IMR-90 (cell line): ENCODE data around the gene NOS3. TPM values are rescaled to one million over a fixed set of nuclear protein-coding genes. Genes with fewer than 3 reads are reported as not detected.

Experiments
- ATAC-seq: fragments of 200-7000 bp; cut with Tn5 transposase; 2 replicates; pipeline ENCODE4 v1.9.1; 2020; ENCODE audit warnings: low read depth, mild to moderate bottlenecking, moderate library complexity
- BruUV-seq: library from RNA; stranded (reverse); fragments of 400-500 nt; replicated peaks from 2 replicates; lab custom pipeline; 2021; lab: Mats Ljungman, UMichigan
- CTCF ChIA-PET: fragments of 300-600 bp; formaldehyde crosslinking; extraction: SDS; loops from one replicate; lab custom pipeline; 2021; ENCODE audit warnings: antibody characterized with exemption; lab: Yijun Ruan, JAX
- POLR2A ChIA-PET: fragments of 300-600 bp; sonication (Branson Sonifier 250); formaldehyde crosslinking; loops from one replicate; lab custom pipeline; 2022; ENCODE audit warnings: antibody characterized with exemption; ENCODE audit not compliant: unreplicated experiment; lab: Charles Lee
- DNase-seq: peaks from one replicate; pipeline ENCODE4 v3.0.0; 2013
- H2AFZ ChIP-seq: replicated peaks from 2 replicates; pipeline ENCODE3; 2013; ENCODE audit warnings: low read length, mild to moderate bottlenecking; ENCODE audit not compliant: poor library complexity
- H2AK5ac ChIP-seq: 2 replicates; pipeline ENCODE4 v1.6.1; 2013; ENCODE audit warnings: low read depth, low read length, inconsistent platforms
- H2AK9ac ChIP-seq: replicated peaks from 2 replicates; pipeline ENCODE3; 2013; ENCODE audit warnings: mild to moderate bottlenecking, low read depth, low read length, moderate library complexity; ENCODE audit not compliant: poor library complexity
- H2BK120ac ChIP-seq: 2 replicates; pipeline ENCODE4 v1.6.1; 2013; ENCODE audit warnings: low read depth, low read length, inconsistent platforms
- H2BK15ac ChIP-seq: 3 replicates; pipeline ENCODE4 v1.6.1; 2013; ENCODE audit warnings: low read depth, low read length, inconsistent platforms
- H2BK20ac ChIP-seq: 2 replicates; pipeline ENCODE4 v1.6.1; 2013; ENCODE audit warnings: low read depth, mild to moderate bottlenecking, inconsistent platforms, low read length, moderate library complexity
- H2BK5ac ChIP-seq: 2 replicates; pipeline ENCODE4 v1.6.1; 2013; ENCODE audit warnings: mild to moderate bottlenecking, low read depth, low read length, inconsistent platforms; ENCODE audit not compliant: poor library complexity, severe bottlenecking
- H3K14ac ChIP-seq: replicated peaks from 2 replicates; pipeline ENCODE4 v1.6.1; 2013; ENCODE audit warnings: low read depth, low read length, inconsistent platforms
- H3K18ac ChIP-seq: 2 replicates; pipeline ENCODE4 v1.6.1; 2013; ENCODE audit warnings: low read depth, low read length, control low read depth
- H3K23ac ChIP-seq: 2 replicates; pipeline ENCODE4 v1.6.1; 2013; ENCODE audit warnings: low read depth, low read length, inconsistent platforms
- H3K27ac ChIP-seq: 2 replicates; pipeline ENCODE4 v1.5.1; 2013; ENCODE audit warnings: mild to moderate bottlenecking, control low read depth, low read length; ENCODE audit not compliant: insufficient read depth
- H3K27me3 ChIP-seq: 2 replicates; pipeline ENCODE4 v1.6.1; 2013; ENCODE audit warnings: low read length; ENCODE audit not compliant: control insufficient read depth, insufficient read depth
- H3K36me3 ChIP-seq: 2 replicates; pipeline ENCODE4 v1.6.1; 2013; ENCODE audit warnings: low read length, mixed read lengths; ENCODE audit not compliant: control insufficient read depth, insufficient read depth
- H3K4ac ChIP-seq: 2 replicates; pipeline ENCODE4 v1.6.1; 2013; ENCODE audit warnings: low read depth, low read length, inconsistent platforms
- H3K4me1 ChIP-seq: 2 replicates; pipeline ENCODE4 v1.6.1; 2013; ENCODE audit warnings: low read length, mixed read lengths; ENCODE audit not compliant: control insufficient read depth, insufficient read depth
- H3K4me2 ChIP-seq: 2 replicates; pipeline ENCODE4 v1.6.1; 2013; ENCODE audit warnings: low read depth, mild to moderate bottlenecking, control low read depth, low read length, moderate library complexity
- H3K4me3 ChIP-seq: 2 replicates; pipeline ENCODE4 v1.5.1; 2013; ENCODE audit warnings: low read depth, mild to moderate bottlenecking, control low read depth, low read length, moderate library complexity; ENCODE audit not compliant: insufficient read depth
- H3K56ac ChIP-seq: 2 replicates; pipeline ENCODE4 v1.6.1; 2013; ENCODE audit warnings: low read length, inconsistent platforms; ENCODE audit not compliant: insufficient read depth; ENCODE audit errors: extremely low read depth
- H3K79me1 ChIP-seq, 2 experiments: 2 replicates each; pipeline ENCODE4 v1.6.1; 2013; ENCODE audit warnings: low read length in 2 of 2, inconsistent platforms in 1 of 2, low read depth in 1 of 2
- H3K9ac ChIP-seq: 2 replicates; pipeline ENCODE4 v1.6.1; 2013; ENCODE audit warnings: low read depth, low read length, control low read depth
- H3K9me1 ChIP-seq: 2 replicates; pipeline ENCODE4 v1.6.1; 2013; ENCODE audit warnings: low read length, inconsistent platforms; ENCODE audit not compliant: insufficient read depth
- H3K9me3 ChIP-seq: 2 replicates; pipeline ENCODE4 v1.6.1; 2013; ENCODE audit warnings: low read length; ENCODE audit not compliant: control insufficient read depth, insufficient read depth
- H4K20me1 ChIP-seq: 2 replicates; pipeline ENCODE4 v1.6.1; 2013; ENCODE audit warnings: low read length, inconsistent platforms; ENCODE audit not compliant: insufficient read depth
- H4K5ac ChIP-seq: 2 replicates; pipeline ENCODE4 v1.6.1; 2013; ENCODE audit warnings: mild to moderate bottlenecking, low read depth, low read length, control low read depth
- H4K8ac ChIP-seq, 2 experiments: 2 replicates each; pipeline ENCODE4 v1.6.1; 2013; ENCODE audit warnings: low read depth in 2 of 2, low read length in 2 of 2, control low read depth in 1 of 2, inconsistent platforms in 1 of 2
- H4K91ac ChIP-seq: 2 replicates; pipeline ENCODE4 v1.6.1; 2013; ENCODE audit warnings: low read depth, low read length, inconsistent platforms; ENCODE audit not compliant: insufficient read depth
- SMC3 ChIP-seq: fragments of 150-350 bp; IDR thresholded peaks from 2 replicates; pipeline ENCODE4 v1.6.1; 2016; ENCODE audit warnings: low read depth, mild to moderate bottlenecking, antibody characterized with exemption, low read length, moderate library complexity
- WGBS, 2 experiments: methylation state at CpG; one replicate each; pipeline versions ENCODE4 v1.1.5 to v1.1.7; 2013; ENCODE audit warnings: missing lambda C conversion rate in 2 of 2; ENCODE audit not compliant: insufficient read length in 1 of 2; ENCODE audit errors: extremely low coverage in 2 of 2; 5-methylcytosine and 5-hydroxymethylcytosine counted together
- dilution Hi-C: fragments of 300-500 bp; cut with HindIII; formaldehyde crosslinking; loops from one replicate; pipeline ENCODE4 v1.14.3; 2018; ENCODE audit warnings: low sequenced_read_pairs; ENCODE audit not compliant: unreplicated experiment
- in situ Hi-C: fragments of 300-500 bp; cut with MboI; formaldehyde crosslinking; loops from 3 replicates; pipeline ENCODE4 v1.14.3; 2019; ENCODE audit warnings: low sequenced_read_pairs, inconsistent platforms, mixed read lengths
- intact Hi-C: fragments of 100-400 bp; cut with micrococcal nuclease; formaldehyde crosslinking; loops from 2 replicates; pipeline ENCODE4 v1.10.0; 2022
- polyA plus RNA-seq, 3 experiments: library from polyadenylated mRNA; depleted of rRNA; stranded (reverse); fragments of >200 nt; gene quantifications; 2 replicates each; pipeline ENCODE4 v1.2.3, GENCODE V29; 2012; ENCODE audit warnings: low replicate concordance in 1 of 3
- total RNA-seq: library from RNA; depleted of rRNA; stranded (reverse); fragments of >200 nt; gene quantifications from 2 replicates; pipeline ENCODE4 v1.2.3, GENCODE V29; 2012

NOS3 gene
- total and polyA plus RNA-seq, 2 of the 4 experiments (the other 2 are of a cell fraction) = 0.72 to 2.0 TPM

- H3K79me1 ChIP-seq = peaks cover 0 to 12% of the 10 kb centered on the region in 2 experiments; a peak in 1 of 4 replicates
- peak overlapping the region; percentile 36 for H2AK5ac ChIP-seq
- TF ChIP-seq SMC3 = no peak
- no peak; the same call in 1 of the 2 replicates for ATAC-seq
- 0 out of 2 replicates have a peak overlapping the region, but pooled peaks have one; percentile 10 for H2BK20ac ChIP-seq
- H3K4me3 ChIP-seq = no peak overlapping the region
- H3K9me3 ChIP-seq = no peaks in the 10 kb centered on the region
- no peak overlapping the region for H2AFZ ChIP-seq
- peak overlapping the region; percentile 67 for H2AK9ac ChIP-seq
- dilution Hi-C loops = no loop called here
- peak overlapping the region; percentile 17; the same call in 1 of the 2 replicates for H4K91ac ChIP-seq
- intact Hi-C loops = no loop called here
- H3K27ac ChIP-seq = no peak overlapping the region; the same call in 1 of the 2 replicates
- H3K18ac ChIP-seq = no peak overlapping the region
- peak overlapping the region; percentile 64 for H3K4ac ChIP-seq
- ChIA-PET CTCF (interaction anchor here (0.8 to 1.3 kb wide), 3 partner anchors 45 to 78 kb away, joined by 3 to 4 read pairs (median 3); no protein-coding TSS in a partner anchor), POLR2A (no interaction called here)
- peaks cover 17% of the 10 kb centered on the region for H3K4me1 ChIP-seq
- peaks cover 18% of the 10 kb centered on the region for H3K9me1 ChIP-seq
- H3K36me3 ChIP-seq = peaks cover 30% of the 10 kb centered on the region
- 58% methylated on average over 6 of the region's 18 CpGs; no CpG with 5 or more reads in 1 of the 2 experiments for WGBS, 2 experiments
- peak overlapping the region; percentile 77 for H2BK120ac ChIP-seq
- H2BK15ac ChIP-seq = no peak overlapping the region
- H3K56ac ChIP-seq = no peak overlapping the region
- H4K5ac ChIP-seq = no peak overlapping the region
- H3K14ac ChIP-seq = peak overlapping the region; percentile 45; the same call in 1 of the 2 replicates
- H3K9ac ChIP-seq = no peak overlapping the region
- H3K23ac ChIP-seq = no peak overlapping the region
- no peaks in the 10 kb centered on the region for H3K27me3 ChIP-seq
- BruUV-seq = no TSS peak
- H4K20me1 ChIP-seq = peaks cover 8% of the 10 kb centered on the region
- H2BK5ac ChIP-seq = peak overlapping the region; percentile 41
- DNase-seq = no peak
- no peak overlapping the region for H3K4me2 ChIP-seq
- in situ Hi-C loops = no loop called here
- peak overlapping the region in 1 of 2 experiments; percentile 24; a peak in 1 of 4 replicates for H4K8ac ChIP-seq
Measured at GRCh38 chr7:151039850-151040548, 49.2 kb downstream of the NOS3 start.
